ENCODE measurements around the gene PDZD2.

PDZD2 gene

DNA sequence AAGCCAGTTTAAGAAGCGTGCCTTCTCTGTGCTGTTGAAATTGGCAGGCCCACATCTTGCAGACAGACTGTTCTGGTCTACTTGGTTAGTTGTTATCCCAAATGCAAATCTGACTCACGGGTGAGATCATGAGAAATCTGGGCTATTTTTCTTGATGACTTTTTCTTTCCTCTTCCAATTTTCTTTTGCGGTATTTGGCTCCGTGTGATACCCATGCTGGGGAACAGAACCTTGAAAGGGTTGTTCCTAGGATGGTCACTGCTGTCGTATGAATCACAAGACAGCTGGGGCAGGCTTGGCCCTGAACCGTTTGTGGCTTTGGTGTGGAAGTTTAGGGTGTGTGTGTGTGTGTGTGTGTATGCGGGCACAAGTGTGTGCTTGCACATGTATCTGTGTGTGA, 24.6 kb downstream of the PDZD2 start:
- no peak overlapping the region for H3K4me3 ChIP-seq (ENCODE audit: low read length, poor library complexity, severe bottlenecking)
- no peak overlapping the region for H3K4me2 ChIP-seq (ENCODE audit: low read depth, low read length, poor library complexity, severe bottlenecking)
- no peak for TF ChIP-seq EZH2phosphoT487 (IDR thresholded peaks at IDR 0.05; ENCODE audit: borderline replicate concordance)
- TF ChIP-seq, protein P1, sequence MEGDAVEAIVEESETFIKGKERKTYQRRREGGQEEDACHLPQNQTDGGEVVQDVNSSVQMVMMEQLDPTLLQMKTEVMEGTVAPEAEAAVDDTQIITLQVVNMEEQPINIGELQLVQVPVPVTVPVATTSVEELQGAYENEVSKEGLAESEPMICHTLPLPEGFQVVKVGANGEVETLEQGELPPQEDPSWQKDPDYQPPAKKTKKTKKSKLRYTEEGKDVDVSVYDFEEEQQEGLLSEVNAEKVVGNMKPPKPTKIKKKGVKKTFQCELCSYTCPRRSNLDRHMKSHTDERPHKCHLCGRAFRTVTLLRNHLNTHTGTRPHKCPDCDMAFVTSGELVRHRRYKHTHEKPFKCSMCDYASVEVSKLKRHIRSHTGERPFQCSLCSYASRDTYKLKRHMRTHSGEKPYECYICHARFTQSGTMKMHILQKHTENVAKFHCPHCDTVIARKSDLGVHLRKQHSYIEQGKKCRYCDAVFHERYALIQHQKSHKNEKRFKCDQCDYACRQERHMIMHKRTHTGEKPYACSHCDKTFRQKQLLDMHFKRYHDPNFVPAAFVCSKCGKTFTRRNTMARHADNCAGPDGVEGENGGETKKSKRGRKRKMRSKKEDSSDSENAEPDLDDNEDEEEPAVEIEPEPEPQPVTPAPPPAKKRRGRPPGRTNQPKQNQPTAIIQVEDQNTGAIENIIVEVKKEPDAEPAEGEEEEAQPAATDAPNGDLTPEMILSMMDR (conservative IDR thresholded peaks at IDR 0.05; ENCODE audit: low read length) = no peak
- H3K9me2 ChIP-seq (replicated peaks; ENCODE audit: low read depth, low read length) = no peaks in the 10 kb centered on the region
- H3K9ac ChIP-seq (ENCODE audit: low read depth, low read length, poor library complexity, severe bottlenecking) = no peak overlapping the region
- H3K27me3 ChIP-seq (ENCODE audit: insufficient read depth, low read length, poor library complexity, severe bottlenecking) = no peaks in the 10 kb centered on the region
- no peaks in the 10 kb centered on the region for H3F3A ChIP-seq (ENCODE audit: low read depth)
- H2AFZ ChIP-seq (ENCODE audit: low read length) = no peak overlapping the region
- H3K36me3 ChIP-seq (ENCODE audit: insufficient read depth, low read length) = no peaks in the 10 kb centered on the region
- H3K9me3 ChIP-seq (ENCODE audit: insufficient read depth, low read depth, low read length) = no peaks in the 10 kb centered on the region
- H3K79me2 ChIP-seq (ENCODE audit: insufficient read depth, low read length) = no peaks in the 10 kb centered on the region
- H3K4me1 ChIP-seq (ENCODE audit: insufficient read depth, low read length, poor library complexity, severe bottlenecking) = no peaks in the 10 kb centered on the region
- H4K20me1 ChIP-seq (ENCODE audit: insufficient read depth, low read length, poor library complexity, severe bottlenecking) = no peaks in the 10 kb centered on the region

DNA sequence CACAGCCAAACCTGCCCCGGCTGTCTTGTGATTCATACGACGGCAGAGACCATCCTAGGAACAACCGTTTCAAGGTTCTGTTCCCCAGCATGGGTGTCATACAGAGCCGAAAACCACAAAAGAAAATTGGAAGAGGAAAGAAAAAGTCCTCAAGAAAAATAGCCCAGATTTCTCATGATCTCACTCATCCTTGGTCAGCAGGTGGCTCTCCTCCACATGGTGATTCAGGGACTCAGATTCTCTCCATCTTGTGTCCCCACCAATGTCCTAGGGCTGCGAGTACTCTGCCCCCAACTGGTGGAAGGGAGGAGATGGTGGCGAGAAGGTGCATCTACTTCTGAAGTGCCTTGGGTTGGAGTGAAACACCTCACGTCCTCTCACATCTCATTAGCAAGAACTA, 25.6 kb downstream of the PDZD2 start:
- Histone ChIP-seq H3K9ac (ENCODE audit: low read depth, low read length, poor library complexity, severe bottlenecking) (no peak overlapping the region), H4K20me1 (ENCODE audit: insufficient read depth, low read length, poor library complexity, severe bottlenecking) (no peaks in the 10 kb centered on the region), H3K79me2 (ENCODE audit: insufficient read depth, low read length) (no peaks in the 10 kb centered on the region), H3K27me3 (ENCODE audit: insufficient read depth, low read length, poor library complexity, severe bottlenecking) (no peaks in the 10 kb centered on the region), H3K4me3 (ENCODE audit: low read length, poor library complexity, severe bottlenecking) (no peak overlapping the region), H3K4me1 (ENCODE audit: insufficient read depth, low read length, poor library complexity, severe bottlenecking) (no peaks in the 10 kb centered on the region), H3F3A (ENCODE audit: low read depth) (no peaks in the 10 kb centered on the region), H3K9me3 (ENCODE audit: insufficient read depth, low read depth, low read length) (no peaks in the 10 kb centered on the region), H3K4me2 (ENCODE audit: low read depth, low read length, poor library complexity, severe bottlenecking) (no peak overlapping the region), H3K36me3 (ENCODE audit: insufficient read depth, low read length) (no peaks in the 10 kb centered on the region), H3K9me2 (replicated peaks; ENCODE audit: low read depth, low read length) (no peaks in the 10 kb centered on the region), H2AFZ (ENCODE audit: low read length) (no peak overlapping the region)
- TF ChIP-seq, protein P1 (conservative IDR thresholded peaks at IDR 0.05; ENCODE audit: low read length) = peak; percentile 62
- no peak for TF ChIP-seq EZH2phosphoT487 (IDR thresholded peaks at IDR 0.05; ENCODE audit: borderline replicate concordance)

DNA sequence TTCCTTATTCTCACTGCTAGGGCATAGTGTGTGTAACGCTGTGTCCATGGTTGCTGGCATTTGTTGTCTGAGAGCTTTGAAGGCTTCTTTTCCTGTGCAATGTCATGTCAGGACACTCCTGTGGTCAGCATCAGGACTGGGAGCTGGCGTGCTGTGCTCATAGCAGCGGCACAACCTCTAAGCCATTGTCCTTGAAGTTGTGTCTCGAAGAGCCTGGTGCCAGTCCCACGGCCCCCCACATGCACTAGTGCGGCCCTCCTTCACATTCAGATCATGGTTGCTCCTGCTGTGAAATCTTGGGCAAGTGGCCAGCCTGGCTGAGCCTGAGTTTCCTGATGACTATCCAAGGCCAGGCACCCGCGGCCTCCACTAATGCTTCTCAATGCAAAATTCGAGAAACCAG, 32.4 kb downstream of the PDZD2 start:
- no peaks in the 10 kb centered on the region for H3K9me3 ChIP-seq (ENCODE audit: insufficient read depth, low read depth, low read length)
- TF ChIP-seq, protein P1 (conservative IDR thresholded peaks at IDR 0.05; ENCODE audit: low read length) = no peak
- TF ChIP-seq EZH2phosphoT487 (IDR thresholded peaks at IDR 0.05; ENCODE audit: borderline replicate concordance) = no peak

More for the DNA sequence above, 32.4 kb downstream of the PDZD2 start:
- Histone ChIP-seq H3K4me1 (ENCODE audit: insufficient read depth, low read length, poor library complexity, severe bottlenecking) (no peaks in the 10 kb centered on the region), H4K20me1 (ENCODE audit: insufficient read depth, low read length, poor library complexity, severe bottlenecking) (no peaks in the 10 kb centered on the region), H3K9me2 (replicated peaks; ENCODE audit: low read depth, low read length) (no peaks in the 10 kb centered on the region), H3K36me3 (ENCODE audit: insufficient read depth, low read length) (no peaks in the 10 kb centered on the region), H3F3A (ENCODE audit: low read depth) (no peaks in the 10 kb centered on the region), H3K9ac (ENCODE audit: low read depth, low read length, poor library complexity, severe bottlenecking) (no peak overlapping the region), H2AFZ (ENCODE audit: low read length) (no peak overlapping the region), H3K4me2 (ENCODE audit: low read depth, low read length, poor library complexity, severe bottlenecking) (no peak overlapping the region), H3K27me3 (ENCODE audit: insufficient read depth, low read length, poor library complexity, severe bottlenecking) (no peaks in the 10 kb centered on the region), H3K79me2 (ENCODE audit: insufficient read depth, low read length) (no peaks in the 10 kb centered on the region), H3K4me3 (ENCODE audit: low read length, poor library complexity, severe bottlenecking) (no peak overlapping the region)

Data from Loucy (cell line).